Esophagus (tissue), 2 donors: Measurements from ENCODE around the gene ZFAND2B. TPM values are rescaled to one million over a fixed set of nuclear protein-coding genes. Genes with fewer than 3 reads are reported as not detected.
"Not testable (repeated sequence)": the region's sequence is repeated elsewhere in the genome, so short reads cannot be mapped to it uniquely, and the experiment has no call there.

ENCODE experiments used
- H3K27ac ChIP-seq, 2 donors: one replicate each; pipeline ENCODE4 v1.5.1; 2013; ENCODE audit warnings: low read depth in 2 of 2, mild to moderate bottlenecking in 2 of 2, inconsistent platforms in 1 of 2, low read length in 1 of 2, moderate library complexity in 1 of 2
- H3K27me3 ChIP-seq, 2 donors: one replicate each; pipeline ENCODE4 v1.6.1; 2013; ENCODE audit warnings: low read length in 2 of 2, control low read depth in 1 of 2, mild to moderate bottlenecking in 1 of 2; ENCODE audit not compliant: insufficient read depth in 2 of 2, control insufficient read depth in 1 of 2
- H3K36me3 ChIP-seq, 2 donors: one replicate each; pipeline ENCODE4 v1.6.1; 2013; ENCODE audit warnings: low read length in 1 of 2; ENCODE audit not compliant: control insufficient read depth in 2 of 2, insufficient read depth in 2 of 2
- H3K4me1 ChIP-seq, 2 donors: one replicate each; pipeline ENCODE4 v1.6.1; 2013; ENCODE audit warnings: low read length in 1 of 2; ENCODE audit not compliant: control insufficient read depth in 2 of 2, insufficient read depth in 2 of 2
- H3K4me3 ChIP-seq, 2 donors: one replicate each; pipeline ENCODE4 v1.5.1; 2013; ENCODE audit warnings: low read length in 2 of 2, mild to moderate bottlenecking in 2 of 2, low read depth in 1 of 2, moderate library complexity in 1 of 2
- H3K9me3 ChIP-seq, 2 donors: one replicate each; pipeline ENCODE4 v1.6.1; 2013; ENCODE audit warnings: mild to moderate bottlenecking in 2 of 2, low read depth in 1 of 2, low read length in 1 of 2, moderate library complexity in 1 of 2; ENCODE audit not compliant: control insufficient read depth in 2 of 2, insufficient read depth in 1 of 2
- WGBS, 2 donors: extraction: QIAGEN DNeasy Blood & Tissue Kit; methylation state at CpG; one replicate each; pipeline ENCODE4 v1.1.7; 2013; 5-methylcytosine and 5-hydroxymethylcytosine counted together
- polyA plus RNA-seq, 2 donors: library from polyadenylated mRNA; stranded (reverse); fragments of 200-250 nt; gene quantifications; one replicate each; pipeline ENCODE4 v1.2.3, GENCODE V29; 2013
- donor health status: healthy with polysubstance abuse.
- donor health status: Bipolar disorder and iron deficiency.

The ZFAND2B gene
- polyA plus RNA-seq, 2 donors = 45.2 to 53.6 TPM

DNA sequence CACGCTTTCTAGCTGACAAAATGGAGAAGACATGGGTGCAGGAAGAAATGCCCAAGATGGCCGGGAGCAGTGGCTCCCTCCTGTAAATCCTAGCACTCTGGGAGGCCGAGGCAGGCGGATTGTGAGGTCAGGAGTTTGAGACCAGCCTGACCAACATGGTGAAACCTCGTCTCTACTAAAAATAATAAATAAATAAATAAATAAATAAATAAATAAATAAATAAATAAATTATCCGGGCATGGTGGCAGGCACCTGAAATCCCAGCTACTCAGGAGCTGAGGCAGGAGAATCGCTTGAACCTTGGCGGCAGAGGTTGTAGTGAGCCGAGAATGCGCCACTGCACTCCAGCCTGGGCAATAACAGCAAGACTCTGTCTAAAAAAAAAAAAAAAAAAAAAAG lies 52.4 kb downstream of the ZFAND2B start:
- 86 to 91% methylated on average over 10 of the region's 10 CpGs for WGBS, 2 donors
- not testable (repeated sequence) for H3K4me3 ChIP-seq, H3K27ac ChIP-seq, H3K9me3 ChIP-seq, H3K4me1 ChIP-seq, H3K27me3 ChIP-seq, H3K36me3 ChIP-seq

Other genes starting within 250 kb of the ZFAND2B start
- gene CDK5R2, start 247.1 kb upstream of the ZFAND2B start, polyA plus RNA-seq = not detected
- gene FEV, start 221.6 kb upstream of the ZFAND2B start, polyA plus RNA-seq = not detected
- gene CRYBA2, start 213.4 kb upstream of the ZFAND2B start, polyA plus RNA-seq = under 1 TPM; 0.47 to 0.49 TPM
- gene CFAP65, start 165.3 kb upstream of the ZFAND2B start, polyA plus RNA-seq = under 1 TPM in 1 of 2 donors, not detected in 1; 0.01 TPM
- under 1 TPM; 0.06 to 0.31 TPM for gene IHH, start 145.9 kb upstream of the ZFAND2B start, polyA plus RNA-seq
- gene NHEJ1, start 46.0 kb upstream of the ZFAND2B start, polyA plus RNA-seq = 1 to 10 TPM; 4.4 to 5.9 TPM
- gene SLC23A3, start 36.8 kb upstream of the ZFAND2B start, polyA plus RNA-seq = 1 to 10 TPM; 1.2 to 3.4 TPM
- gene CNPPD1, start 29.9 kb upstream of the ZFAND2B start, polyA plus RNA-seq = 10 to 100 TPM; 39.5 to 50.6 TPM
- 10 to 100 TPM; 28.4 to 38.6 TPM for gene RETREG2, start 28.5 kb upstream of the ZFAND2B start, polyA plus RNA-seq
- 10 to 100 TPM; 24.5 to 45.2 TPM for gene ABCB6, start 12.2 kb downstream of the ZFAND2B start, polyA plus RNA-seq
- gene ATG9A, start 22.9 kb downstream of the ZFAND2B start, polyA plus RNA-seq = 10 to 100 TPM; 20.8 to 28.4 TPM
- 10 to 100 TPM; 20.4 to 40.7 TPM for gene ANKZF1, start 23.0 kb downstream of the ZFAND2B start, polyA plus RNA-seq
- 1 to 10 TPM; 1.6 to 1.9 TPM for gene GLB1L, start 38.7 kb downstream of the ZFAND2B start, polyA plus RNA-seq
- 10 to 100 TPM; 20.4 to 33.3 TPM for gene STK16, start 38.7 kb downstream of the ZFAND2B start, polyA plus RNA-seq
- gene TUBA4B, start 46.5 kb downstream of the ZFAND2B start, polyA plus RNA-seq = under 1 TPM in 1 of 2 donors, not detected in 1; 0.02 TPM
- gene TUBA4A, start 47.1 kb downstream of the ZFAND2B start, polyA plus RNA-seq = 100 to 1,000 TPM in 1 of 2 donors, 10 to 100 TPM in 1; 89.0 to 161 TPM
- gene DNAJB2, start 72.6 kb downstream of the ZFAND2B start, polyA plus RNA-seq = 10 to 100 TPM; 42.4 to 47.8 TPM
- under 1 TPM; 0.02 to 0.14 TPM for gene PTPRN, start 102.6 kb downstream of the ZFAND2B start, polyA plus RNA-seq
- not detected for gene RESP18, start 126.0 kb downstream of the ZFAND2B start, polyA plus RNA-seq
- gene DNPEP, start 181.1 kb downstream of the ZFAND2B start, polyA plus RNA-seq = 10 to 100 TPM; 46.2 to 49.6 TPM
- gene DES, start 211.6 kb downstream of the ZFAND2B start, polyA plus RNA-seq = 100 to 1,000 TPM; 672 to 686 TPM
- gene SPEG, start 228.1 kb downstream of the ZFAND2B start, polyA plus RNA-seq = 10 to 100 TPM; 22.3 to 37.7 TPM